CD4-positive, alpha-beta T cell treated with Interferon alpha-2 for 1 hour (primary cell): ENCODE measurements around the gene RRAD.
"Not testable (repeated sequence)": the region's sequence is repeated elsewhere in the genome, so short reads cannot be mapped to it uniquely, and the experiment has no call there.

Source experiments
- DNase-seq, 2 donors: peaks; one replicate each; pipeline ENCODE4 v3.0.0-alpha.2; 2020 to 2022

RRAD gene, protein sequence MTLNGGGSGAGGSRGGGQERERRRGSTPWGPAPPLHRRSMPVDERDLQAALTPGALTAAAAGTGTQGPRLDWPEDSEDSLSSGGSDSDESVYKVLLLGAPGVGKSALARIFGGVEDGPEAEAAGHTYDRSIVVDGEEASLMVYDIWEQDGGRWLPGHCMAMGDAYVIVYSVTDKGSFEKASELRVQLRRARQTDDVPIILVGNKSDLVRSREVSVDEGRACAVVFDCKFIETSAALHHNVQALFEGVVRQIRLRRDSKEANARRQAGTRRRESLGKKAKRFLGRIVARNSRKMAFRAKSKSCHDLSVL

DNA sequence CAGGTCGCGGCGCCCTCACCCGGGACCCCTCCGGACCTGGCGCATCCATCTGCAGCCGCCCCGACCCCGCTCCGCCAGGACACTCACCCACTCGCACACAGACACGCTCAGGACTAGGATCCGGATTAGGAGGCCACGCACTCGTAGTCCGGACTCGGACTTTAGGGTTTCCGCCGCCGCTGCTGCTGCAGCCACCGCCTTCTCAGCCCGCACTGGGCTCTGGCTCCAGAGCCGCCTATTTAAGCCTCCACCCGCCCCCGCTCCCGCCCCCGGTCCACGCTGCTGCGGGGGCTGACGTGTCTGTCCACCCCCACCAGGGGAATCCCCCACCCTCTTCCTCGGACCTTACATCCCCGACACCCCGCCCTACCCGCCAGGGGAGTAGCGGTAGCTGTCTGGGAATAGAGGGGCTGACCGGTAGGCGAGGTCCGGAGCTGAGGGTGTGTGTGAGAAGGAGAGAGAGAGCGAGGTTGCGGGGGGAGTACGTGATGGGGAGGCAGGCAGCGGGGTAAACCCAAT lies at the start of gene RRAD:
TSS of gene RRAD (minus strand) at position 214 of the 519 bp plus-strand sequence. CDS start 356 bp downstream, outside the sequence.
- peak; percentile 16 to 27 for DNase-seq

DNA sequence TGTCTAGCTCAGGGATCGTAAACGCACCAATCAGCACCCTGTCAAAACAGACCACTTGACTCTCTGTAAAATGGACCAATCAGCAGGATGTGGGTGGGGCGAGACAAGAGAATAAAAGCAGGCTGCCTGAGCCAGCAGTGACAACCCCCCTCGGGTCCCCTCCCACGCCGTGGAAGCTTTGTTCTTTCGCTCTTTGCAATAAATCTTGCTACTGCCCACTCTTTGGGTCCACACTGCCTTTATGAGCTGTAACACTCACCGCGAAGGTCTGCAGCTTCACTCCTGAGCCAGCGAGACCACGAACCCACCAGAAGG lies 49.6 kb upstream of the RRAD start:
- DNase-seq = peak; percentile 40 to 77

DNA sequence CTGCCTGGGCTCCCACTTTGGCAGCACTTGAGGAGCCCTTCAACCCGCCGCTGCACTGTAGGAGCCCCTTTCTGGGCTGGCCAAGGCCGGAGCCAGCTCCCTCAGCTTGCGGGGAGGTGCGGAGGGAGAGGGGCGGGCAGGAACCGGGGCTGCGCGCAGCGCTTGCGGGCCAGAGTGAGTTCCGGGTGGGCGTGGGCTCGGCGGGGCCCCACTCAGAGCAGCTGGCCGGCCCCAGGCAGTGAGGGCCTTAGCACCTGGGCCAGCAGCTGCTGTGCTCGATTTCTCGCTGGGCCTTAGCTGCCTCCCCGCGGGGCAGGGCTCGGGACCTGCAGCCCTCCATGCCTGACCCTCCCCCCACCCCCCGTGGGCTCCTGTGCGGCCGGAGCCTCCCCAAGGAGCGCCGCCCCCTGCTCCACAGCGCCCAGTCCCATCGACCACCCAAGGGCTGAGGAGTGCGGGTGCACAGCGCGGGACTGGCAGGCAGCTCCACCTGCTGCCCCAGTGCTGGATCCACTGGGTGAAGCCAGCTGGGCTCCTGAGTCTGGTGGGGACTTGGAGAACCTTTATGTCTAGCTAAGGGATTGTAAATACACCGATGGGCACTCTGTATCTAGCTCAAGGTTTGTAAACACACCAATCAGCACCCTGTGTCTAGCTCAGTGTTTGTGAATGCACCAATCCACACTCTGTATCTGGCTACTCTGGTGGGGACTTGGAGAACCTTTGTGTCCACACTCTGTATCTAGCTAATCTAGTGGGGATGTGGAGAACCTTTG lies 49.0 kb upstream of the RRAD start:
- not testable (repeated sequence) for DNase-seq

DNA sequence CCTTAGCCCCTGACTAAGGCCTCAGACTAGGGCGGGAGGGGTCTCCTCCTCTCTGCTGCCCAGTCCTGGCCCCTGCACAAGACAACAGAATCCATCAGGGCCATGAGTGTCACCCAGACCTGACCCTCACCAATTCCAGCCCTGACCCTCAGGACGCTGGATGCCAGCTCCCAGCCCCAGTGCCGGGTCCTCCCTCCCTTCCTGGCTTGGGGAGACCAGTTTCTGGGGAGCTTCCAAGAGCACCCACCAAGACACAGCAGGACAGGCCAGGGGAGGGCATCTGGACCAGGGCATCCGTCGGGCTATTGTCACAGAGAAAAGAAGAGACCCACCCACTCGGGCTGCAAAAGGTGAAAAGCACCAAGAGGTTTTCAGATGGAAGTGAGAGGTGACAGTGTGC lies 48.4 kb upstream of the RRAD start:
- DNase-seq = no peak

DNA sequence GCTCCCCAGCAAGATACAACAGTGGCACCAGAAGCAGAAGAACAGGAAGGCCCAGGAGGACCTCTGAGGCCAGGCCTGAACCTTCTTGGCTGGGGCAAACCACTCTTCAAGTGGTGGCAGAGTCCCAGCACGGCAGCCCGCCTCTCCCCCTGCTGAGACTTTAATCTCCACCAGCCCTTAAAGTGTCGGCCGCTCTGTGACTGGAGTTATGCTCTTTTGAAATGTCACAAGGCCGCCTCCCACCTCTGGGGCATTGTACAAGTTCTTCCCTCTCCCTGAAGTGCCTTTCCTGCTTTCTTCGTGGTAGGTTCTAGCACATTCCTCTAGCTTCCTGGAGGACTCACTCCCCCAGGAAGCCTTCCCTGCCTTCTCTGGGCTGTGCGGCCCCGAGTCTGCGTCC lies 47.6 kb upstream of the RRAD start:
- no peak for DNase-seq

DNA sequence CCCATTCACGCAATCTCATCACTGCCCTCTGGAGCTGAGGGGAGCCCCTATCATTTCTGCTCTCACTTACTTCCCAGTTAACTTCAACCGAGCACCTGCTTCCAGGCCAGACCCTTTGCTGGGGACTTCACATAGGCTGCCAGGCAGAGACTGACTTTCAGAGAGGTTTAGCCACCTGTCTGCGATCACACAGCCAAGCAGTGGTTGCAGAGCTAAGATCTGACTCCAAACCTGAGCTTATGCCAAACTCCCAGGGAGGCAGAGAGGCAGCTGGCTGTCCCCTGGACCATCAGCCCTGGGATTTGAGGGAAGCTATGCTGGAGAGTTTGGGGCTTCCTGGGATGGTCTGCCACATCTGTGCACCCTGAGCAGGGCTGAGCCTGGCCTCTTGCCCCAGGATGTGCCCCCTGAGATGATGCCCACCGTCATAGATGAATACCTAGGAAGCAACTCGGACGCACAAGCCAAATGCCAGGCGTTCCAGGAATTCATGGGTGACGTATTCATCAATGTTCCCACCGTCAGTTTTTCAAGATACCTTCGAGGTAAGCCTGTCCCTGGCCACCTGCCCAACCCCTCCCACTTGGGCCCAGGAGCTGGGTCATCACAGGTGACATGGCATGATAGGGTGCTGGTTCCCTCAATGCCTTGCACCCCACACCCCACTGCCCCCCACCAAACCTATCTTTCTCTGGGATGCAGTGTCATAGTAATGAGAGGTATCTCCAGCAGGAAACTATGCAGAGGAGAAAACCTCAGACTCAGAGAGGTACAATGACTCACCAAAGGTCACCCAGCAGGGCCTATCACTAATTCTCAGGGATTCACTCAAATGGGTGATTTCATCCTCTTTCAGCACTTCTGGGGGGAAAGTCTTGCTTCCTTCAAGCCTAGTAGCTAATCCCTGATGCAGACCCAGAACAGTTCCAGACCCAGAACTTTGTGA lies 45.7 kb upstream of the RRAD start:
- no peak for DNase-seq

DNA sequence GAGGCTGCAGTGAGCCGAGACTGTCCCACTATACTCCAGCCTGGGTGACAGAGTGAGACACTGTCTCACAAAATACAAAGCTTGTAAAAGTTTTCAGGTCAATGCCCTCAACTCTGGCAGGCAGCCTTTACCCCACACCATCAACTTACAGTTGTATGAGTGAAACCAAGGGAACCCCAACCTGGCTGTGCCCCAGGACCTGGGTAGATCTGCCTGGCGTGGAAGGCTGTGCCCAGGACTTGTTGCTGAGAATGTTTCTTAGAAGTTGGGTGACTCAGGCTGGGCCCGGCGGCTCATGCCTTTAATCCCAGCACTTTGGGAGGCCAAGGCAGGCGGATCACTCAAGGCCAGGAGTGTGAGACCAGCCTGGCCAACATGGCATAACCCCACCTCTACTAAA lies 43.5 kb upstream of the RRAD start:
- DNase-seq = no peak

DNA sequence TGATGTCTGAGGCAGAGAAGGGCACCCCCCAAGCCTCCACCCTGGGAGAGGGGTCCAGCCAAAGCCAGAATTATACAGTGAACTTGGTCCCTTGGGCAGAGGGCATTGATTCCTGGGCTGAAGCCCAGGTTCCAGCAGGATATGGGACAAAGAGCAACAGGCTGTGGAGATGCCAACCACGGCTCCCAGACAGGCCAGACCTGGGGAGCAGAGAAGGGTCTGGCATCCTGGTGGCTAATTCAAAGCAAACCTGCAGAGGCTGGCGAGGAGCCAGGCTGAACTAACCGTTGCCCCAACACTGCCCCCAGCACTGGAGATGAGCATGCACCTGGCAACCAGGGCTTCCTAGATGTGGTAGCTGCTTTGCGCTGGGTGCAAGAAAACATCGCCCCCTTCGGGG lies 38.7 kb upstream of the RRAD start:
- DNase-seq = no peak

DNA sequence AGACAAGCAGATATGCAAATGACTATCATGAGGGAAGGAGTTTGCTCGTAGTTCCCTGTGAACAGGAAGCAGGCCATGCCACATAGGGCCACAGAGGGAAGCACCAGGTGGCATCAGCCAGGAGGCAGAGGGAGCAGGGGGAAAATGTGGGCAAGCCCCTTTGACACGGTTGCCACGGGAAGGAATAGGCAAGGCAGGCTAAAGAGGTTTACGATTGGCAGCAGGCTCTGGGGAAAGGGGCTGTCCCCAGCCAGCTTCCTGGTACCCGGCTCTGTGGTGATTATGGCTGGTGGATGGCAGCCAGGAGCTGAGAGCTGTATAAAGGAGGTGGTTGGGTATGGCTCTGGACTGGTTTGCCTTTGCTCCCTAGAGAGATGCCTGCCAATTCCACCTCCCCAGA lies 36.6 kb upstream of the RRAD start:
- DNase-seq = no peak

DNA sequence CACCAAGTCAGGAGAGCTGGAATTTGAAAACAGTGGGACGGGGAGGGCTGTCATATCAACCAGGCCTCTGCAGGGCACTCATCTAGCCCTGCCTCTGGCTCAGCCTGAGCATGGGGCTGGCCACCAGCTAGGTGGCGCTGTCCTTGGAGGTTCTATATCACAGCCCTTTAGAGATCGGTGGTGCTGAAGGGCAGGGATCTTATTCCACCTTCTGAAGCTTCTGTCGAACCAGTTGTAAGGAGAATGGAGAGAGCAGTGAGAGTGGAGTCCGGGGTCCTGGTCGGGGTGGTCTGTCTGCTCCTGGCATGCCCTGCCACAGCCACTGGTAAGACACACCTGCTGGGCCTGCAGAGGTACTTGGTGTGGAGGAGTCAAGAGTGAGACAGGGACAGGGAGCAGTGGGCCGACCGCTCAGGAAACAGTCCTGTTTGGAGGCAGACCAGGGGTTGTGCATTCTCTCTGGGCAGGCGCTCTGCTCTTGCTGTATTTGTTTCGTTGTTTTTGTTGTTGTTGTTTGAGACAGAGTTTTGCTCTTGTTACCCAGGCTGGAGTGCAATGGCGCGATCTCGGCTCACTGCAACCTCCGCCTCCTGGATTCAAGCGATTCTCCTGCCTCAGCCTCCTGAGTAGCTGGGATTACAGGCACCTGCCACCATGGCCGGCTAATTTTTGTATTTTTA lies 35.9 kb upstream of the RRAD start, which contains the start of gene CES3:
TSS of gene CES3 (plus strand) at position 202 of the 680 bp plus-strand sequence. CDS start at position 244, 42 bp downstream.
- DNase-seq = peak; percentile 48 to 66

DNA sequence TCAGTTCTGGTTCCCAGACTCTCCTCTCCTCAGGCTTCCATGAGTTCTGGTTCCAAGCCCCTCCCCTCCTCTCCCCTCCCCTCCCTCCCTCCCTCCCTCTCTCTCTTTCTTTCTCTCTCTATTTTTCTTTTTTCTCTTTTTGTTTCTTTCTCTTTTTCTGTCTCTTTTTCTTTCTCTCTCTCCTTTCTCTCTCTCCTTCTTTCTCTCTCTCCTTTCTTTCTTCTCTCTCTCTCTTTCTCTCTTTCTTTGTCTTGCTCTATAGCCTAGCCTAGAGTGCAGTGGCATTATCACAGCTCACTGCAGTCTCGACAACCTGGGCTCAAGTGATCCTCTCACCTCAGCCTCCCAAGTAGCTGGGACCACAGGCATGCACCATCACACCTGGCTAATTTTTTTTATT lies 34.9 kb upstream of the RRAD start:
- no peak for DNase-seq

DNA sequence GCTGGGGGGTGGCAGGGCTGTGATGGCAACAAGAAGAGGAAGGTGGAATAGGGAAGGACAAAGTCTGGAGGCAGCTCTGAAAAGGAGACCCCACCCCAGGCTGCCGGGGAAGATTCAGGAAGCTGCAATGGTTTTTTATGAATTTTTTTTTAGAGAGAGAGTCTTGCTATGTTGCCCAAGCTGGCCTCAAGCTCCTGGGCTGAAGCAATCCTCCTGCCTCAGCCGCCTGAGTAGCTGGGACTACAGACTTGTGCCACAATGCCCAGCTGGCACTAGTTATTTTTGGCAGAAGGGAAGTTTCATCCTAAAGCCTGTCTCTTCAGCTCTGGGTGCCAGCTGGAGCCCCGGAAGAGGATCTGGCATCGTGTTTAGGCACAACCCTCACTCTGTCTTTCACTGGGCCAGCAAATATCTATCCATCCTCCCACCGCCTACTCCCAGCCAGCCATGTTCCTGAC lies 34.4 kb upstream of the RRAD start:
- DNase-seq = peak in 1 of 2 donors; percentile 12

DNA sequence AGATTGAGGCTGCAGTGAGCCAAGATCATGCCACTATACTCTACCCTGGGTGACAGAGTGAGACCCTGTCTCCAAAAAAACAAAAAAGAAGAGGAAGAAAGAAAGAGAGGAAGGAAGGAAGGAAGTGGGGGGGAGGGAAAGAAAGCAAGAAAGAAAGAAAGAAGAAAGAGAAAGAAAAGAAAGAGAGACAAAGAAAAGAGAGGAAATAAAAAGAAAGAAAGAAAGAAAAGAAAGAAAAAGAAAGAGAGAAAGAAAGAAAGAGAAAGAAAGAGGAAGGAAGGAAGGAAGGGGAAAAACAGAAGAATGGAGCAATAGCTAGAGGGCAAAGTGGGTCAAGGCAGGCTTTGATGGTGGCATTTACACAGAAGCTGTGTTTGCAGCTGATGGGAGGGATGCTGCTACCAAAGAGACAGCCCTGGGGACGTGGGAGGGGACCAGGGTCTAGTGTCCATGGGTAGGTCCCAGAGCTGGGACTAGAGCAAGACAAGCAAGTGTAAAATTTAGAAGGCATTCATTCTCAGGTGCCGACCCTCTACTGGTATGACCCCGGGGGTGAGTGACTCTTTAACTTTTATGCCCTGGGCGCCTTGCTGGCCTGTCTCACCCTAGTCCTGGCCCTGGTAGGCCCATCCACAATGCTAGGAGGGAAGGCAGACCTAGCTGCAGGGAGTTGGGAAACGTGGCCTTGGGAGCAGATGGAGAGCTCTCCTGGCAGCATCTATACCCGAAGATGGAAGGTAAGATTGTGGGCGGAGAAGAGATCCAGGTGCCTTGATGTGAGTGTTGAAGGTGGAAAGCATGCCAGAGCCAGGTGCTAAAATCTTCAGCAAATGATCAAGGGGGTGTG lies 33.7 kb upstream of the RRAD start:
- DNase-seq = no peak

DNA sequence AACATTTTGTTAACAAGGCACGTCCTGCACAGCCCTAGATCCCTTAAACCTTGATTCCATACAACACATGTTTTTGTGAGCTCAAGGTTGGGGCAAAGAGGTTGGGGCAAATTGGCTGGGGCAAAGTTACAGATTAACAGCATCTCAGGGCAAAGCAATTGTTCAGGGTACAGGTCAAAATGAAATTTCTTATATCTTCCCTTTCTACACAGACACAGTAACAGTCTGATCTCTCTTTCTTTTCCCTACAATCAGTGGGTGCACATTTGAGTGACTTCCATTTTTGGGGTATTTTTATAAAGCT lies 30.8 kb upstream of the RRAD start:
- DNase-seq = not testable (repeated sequence)

DNA sequence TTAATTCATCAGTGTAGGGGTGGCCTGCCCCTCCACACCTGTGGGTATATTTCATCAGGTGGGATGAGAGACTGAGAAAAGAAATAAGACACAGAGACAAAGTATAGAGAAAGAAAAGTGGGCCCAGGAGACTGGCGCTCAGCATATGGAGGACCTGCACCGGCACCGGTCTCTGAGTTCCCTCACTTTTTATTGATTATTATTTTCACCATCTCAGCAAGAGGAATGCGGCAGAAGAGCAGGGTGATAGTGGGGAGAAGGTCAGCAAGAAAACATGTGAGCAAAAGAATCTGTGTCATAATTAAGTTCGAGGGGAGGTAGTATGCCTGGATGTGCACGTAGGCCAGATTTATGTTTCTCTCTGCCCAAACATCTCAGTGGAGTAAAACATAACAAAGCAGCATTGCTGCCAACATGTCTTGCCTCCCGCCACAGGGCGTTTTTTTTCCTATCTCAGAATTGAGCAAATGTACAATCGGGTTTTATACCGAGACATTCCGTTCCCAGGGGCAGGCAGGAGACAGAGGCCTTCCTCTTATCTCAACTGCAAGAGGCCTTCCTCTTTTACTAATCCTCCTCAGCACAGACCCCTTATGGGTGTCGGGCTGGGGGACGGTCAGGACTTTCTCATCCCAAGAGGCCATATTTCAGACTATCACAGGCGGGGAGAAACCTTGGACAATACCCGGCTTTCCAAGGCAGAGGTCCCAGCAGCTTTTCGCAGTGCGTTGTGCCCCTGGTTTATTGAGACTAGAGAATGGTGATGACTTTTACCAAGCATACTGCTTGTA lies 30.2 kb upstream of the RRAD start:
- not testable (repeated sequence) for DNase-seq

DNA sequence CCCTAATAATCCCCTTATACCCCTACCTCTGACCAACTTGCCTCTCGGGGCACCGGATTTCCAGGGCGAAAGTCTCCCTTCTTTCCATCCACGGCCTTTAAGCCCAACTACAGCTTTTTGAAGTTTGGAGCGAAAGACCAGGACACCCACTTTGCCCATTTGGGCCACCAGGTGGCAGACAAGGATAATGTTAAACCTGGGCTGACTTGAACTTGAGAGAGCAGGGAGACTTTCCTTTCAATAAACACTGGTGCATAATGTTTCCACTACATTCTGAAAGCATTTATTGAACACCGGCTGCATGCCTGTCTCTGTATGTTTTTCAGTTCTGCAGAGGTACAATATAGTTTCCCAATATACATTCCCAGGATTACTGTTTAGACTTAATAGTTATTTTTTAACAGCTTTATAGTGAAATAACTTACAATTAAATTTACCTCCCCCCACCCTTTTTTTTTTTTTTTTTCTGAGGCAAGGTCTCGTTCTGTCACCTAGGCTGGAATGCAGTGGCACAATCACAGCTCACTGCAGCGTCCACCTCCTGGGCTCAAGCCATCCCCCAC lies 28.8 kb upstream of the RRAD start:
- peak; percentile 66 to 80 for DNase-seq

DNA sequence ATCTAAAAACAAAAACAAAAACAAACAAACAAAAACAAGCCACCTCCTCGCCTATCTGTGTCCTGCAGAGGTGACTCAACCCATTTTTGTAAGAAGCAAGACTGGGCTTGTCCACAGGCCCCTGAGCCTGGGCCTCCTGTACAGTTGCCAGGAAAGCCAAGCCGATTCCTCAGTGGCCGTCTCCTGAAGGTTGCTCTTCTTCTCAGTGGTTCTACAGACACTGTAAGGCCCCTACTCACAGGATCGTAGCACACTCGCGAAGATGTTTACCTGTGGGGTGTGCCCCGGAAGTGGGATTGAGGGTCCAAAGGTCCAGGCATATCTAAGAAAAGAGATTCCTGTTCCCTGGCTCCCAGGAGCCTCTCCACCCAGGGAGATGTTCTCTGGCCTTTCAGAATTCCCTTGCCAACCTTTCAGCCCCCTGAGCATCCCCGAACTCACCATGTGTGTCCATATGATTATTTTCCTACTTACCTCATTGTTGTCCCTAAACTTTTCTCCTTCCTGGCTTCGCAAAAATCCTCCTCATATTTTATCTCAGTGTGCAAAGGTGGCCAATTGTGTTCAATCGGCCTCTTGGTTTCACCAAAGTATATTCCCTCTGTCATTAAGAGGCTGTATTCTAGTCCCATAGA lies 28.2 kb upstream of the RRAD start:
- DNase-seq = no peak

DNA sequence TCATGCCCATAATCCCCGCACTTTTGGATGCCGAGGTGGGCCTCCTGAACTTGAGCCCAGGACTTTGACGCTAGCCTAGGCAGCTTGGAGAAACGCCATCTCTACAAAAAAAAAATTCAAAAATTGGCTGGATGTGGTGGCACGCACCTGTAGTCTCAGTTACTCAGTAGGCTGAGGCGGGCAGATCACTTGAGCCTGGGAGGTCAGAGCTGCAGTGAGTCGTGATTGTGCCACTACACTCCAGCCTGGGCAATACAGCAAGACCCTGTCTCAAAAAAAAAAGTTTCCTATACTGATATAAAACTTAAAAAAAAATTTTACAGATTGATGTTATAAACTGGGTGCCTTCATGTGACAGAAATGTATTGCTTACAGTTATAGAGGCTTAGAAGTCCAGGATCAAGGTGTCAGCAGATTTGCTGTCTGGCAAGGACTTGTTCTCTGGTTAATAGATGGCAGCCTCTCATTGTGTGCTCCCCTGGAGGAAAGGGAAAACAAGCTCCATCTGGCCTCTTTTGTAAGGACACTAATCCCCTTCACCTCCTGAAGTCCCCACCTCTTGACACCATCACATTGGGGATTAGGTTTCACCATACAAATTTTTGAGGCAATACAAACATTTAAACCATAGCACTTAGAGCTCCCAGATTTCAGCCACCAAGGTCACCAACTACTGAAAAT lies 27.2 kb upstream of the RRAD start:
- no peak for DNase-seq
